Astrocyte (in vitro differentiated cells and primary cell): ENCODE data around the gene DDOST.

Experiments
- EZH2 ChIP-seq: IDR thresholded peaks from 2 replicates; pipeline ENCODE4 v1.6.1; 2012; ENCODE audit warnings: mild to moderate bottlenecking, low read length, inconsistent platforms; ENCODE audit not compliant: insufficient read depth
- TF ChIP-seq, protein P1 (sequence below): IDR thresholded peaks from 2 replicates; pipeline ENCODE4 v1.5.1; 2011; ENCODE audit warnings: low read depth, mild to moderate bottlenecking, inconsistent platforms, low read length, moderate library complexity; ENCODE audit not compliant: insufficient read depth

GRCh38 chr1:20699558-20699957 lies 38.4 kb upstream of the DDOST start:
- TF ChIP-seq, protein P1, sequence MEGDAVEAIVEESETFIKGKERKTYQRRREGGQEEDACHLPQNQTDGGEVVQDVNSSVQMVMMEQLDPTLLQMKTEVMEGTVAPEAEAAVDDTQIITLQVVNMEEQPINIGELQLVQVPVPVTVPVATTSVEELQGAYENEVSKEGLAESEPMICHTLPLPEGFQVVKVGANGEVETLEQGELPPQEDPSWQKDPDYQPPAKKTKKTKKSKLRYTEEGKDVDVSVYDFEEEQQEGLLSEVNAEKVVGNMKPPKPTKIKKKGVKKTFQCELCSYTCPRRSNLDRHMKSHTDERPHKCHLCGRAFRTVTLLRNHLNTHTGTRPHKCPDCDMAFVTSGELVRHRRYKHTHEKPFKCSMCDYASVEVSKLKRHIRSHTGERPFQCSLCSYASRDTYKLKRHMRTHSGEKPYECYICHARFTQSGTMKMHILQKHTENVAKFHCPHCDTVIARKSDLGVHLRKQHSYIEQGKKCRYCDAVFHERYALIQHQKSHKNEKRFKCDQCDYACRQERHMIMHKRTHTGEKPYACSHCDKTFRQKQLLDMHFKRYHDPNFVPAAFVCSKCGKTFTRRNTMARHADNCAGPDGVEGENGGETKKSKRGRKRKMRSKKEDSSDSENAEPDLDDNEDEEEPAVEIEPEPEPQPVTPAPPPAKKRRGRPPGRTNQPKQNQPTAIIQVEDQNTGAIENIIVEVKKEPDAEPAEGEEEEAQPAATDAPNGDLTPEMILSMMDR: no peak
- TF ChIP-seq EZH2: no peak
